Gastrocnemius medialis (tissue), 4 donors: ENCODE measurements around the gene MCU. TPM values are rescaled to one million over a fixed set of nuclear protein-coding genes. Genes with fewer than 3 reads are reported as not detected.

Experiments used
- ATAC-seq, 2 donors: fragments of 150-250 bp; one replicate each; pipeline ENCODE4 v1.9.1; 2016
- DNase-seq, 2 donors: peaks; one replicate each; pipeline ENCODE4 v3.0.0-alpha.2; 2019
- H3K27ac ChIP-seq, 4 donors: fragments of 200-600 bp; sonication (generic); 1 replicate in 1 of 4; 2 replicates in 3 of 4; pipeline ENCODE4 v1.5.1; 2016 to 2018; ENCODE audit warnings: mild to moderate bottlenecking in 2 of 4, moderate library complexity in 1 of 4
- H3K27me3 ChIP-seq, 3 donors: fragments of 200-600 bp; sonication (generic) in 2 of 3; 1 replicate in 1 of 3; 2 replicates in 2 of 3; pipeline versions ENCODE4 v1.5.1 to v1.6.0; 2016 to 2019; ENCODE audit warnings: mild to moderate bottlenecking in 1 of 3, moderate library complexity in 1 of 3
- H3K36me3 ChIP-seq, 2 donors: fragments of 200-600 bp; sonication (generic) in 1 of 2; one replicate each; pipeline ENCODE4 v1.5.1; 2017 to 2018
- H3K4me1 ChIP-seq, 2 donors: fragments of 200-600 bp; sonication (generic) in 1 of 2; one replicate each; pipeline ENCODE4 v1.5.1; 2016 to 2017; ENCODE audit warnings: mild to moderate bottlenecking in 2 of 2
- H3K4me3 ChIP-seq, 4 donors: fragments of 200-600 bp; sonication (generic) in 3 of 4; 1 replicate in 1 of 4; 2 replicates in 3 of 4; pipeline ENCODE4 v1.5.1; 2016 to 2019; ENCODE audit warnings: mild to moderate bottlenecking in 2 of 4
- H3K9me3 ChIP-seq, 3 donors: fragments of 200-600 bp; sonication (generic) in 2 of 3; 1 replicate in 1 of 3; 2 replicates in 2 of 3; pipeline ENCODE4 v1.5.1; 2016 to 2019
- CTCF ChIP-seq, 5 experiments: fragments of 450-650 bp in 3 of 5; fragments of 200-600 bp in 2 of 5; sonication (generic) in 2 of 5; IDR thresholded peaks in 4 of 5; conservative IDR thresholded peaks in 1 of 5; 1 replicate in 4 of 5; 2 replicates in 1 of 5; pipeline ENCODE4 v1.5.1; 2016 to 2019; ENCODE audit warnings: antibody characterized with exemption in 5 of 5, mild to moderate bottlenecking in 3 of 5, moderate library complexity in 3 of 5
- POLR2A ChIP-seq, 2 donors: fragments of 450-650 bp; IDR thresholded peaks; one replicate each; pipeline ENCODE4 v1.6.1; 2017; ENCODE audit warnings: antibody characterized with exemption in 2 of 2, mild to moderate bottlenecking in 2 of 2, moderate library complexity in 2 of 2
- in situ Hi-C, 4 donors: fragments of 200-750 bp; cut with MboI; loops; one replicate each; pipeline versions ENCODE4 v1.15.0 to v1.8.0; 2017; ENCODE audit warnings: low sequenced_read_pairs in 4 of 4
- intact Hi-C: fragments of 100-400 bp; cut with DNase I; formaldehyde crosslinking; loops from one replicate; pipeline ENCODE4 v1.15.1; 2023; ENCODE audit warnings: low total_unique reads
- total RNA-seq, 4 donors: library from RNA; depleted of rRNA; stranded (reverse); fragments of >200 nt; gene quantifications; one replicate each; pipeline versions ENCODE4 v1.1.0 to v1.2.3, GENCODE V29; 2016

MCU gene
- total RNA-seq, 4 donors from 2014 or later = 25.1 to 61.3 (median 49.0) TPM

DNA sequence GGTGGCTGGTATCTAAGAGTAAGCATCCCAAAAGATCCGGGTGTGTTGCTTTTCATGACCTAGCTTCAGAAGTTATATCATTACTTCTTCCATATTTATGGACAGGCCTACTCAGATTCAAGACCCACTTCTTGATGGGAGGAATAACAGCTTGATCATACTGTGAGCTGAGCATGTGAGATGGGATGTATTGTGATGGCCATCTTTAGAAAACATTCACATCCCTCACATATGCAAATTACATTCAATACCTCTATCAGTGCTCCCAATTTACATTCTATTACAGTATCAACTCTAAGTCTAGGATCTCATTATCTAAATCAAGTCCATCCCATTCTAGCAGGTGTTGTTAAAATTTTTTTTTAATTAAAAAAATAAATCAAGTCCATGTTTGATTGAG, 101.8 kb downstream of the MCU start:
- peaks cover 21 to 35% of the 10 kb centered on the region in 2 donors for H3K4me1 ChIP-seq
- in situ Hi-C loops = no loop called here
- no peaks in the 10 kb centered on the region for H3K36me3 ChIP-seq
- peak overlapping the region in 3 of 4 donors; percentile 8 to 48 (median 44) for H3K27ac ChIP-seq
- intact Hi-C loops = no loop called here
- DNase-seq (no peak), ATAC-seq (no peak)
- H3K27me3 ChIP-seq = no peaks in the 10 kb centered on the region
- H3K4me3 ChIP-seq = no peak overlapping the region
- TF ChIP-seq POLR2A (IDR thresholded peaks at IDR 0.05) = no peak
- TF ChIP-seq CTCF (IDR thresholded peaks at IDR 0.05 in 4 of 5, conservative IDR thresholded peaks at IDR 0.05 in 1 of 5) = no peak
- no peaks in the 10 kb centered on the region for H3K9me3 ChIP-seq

DNA sequence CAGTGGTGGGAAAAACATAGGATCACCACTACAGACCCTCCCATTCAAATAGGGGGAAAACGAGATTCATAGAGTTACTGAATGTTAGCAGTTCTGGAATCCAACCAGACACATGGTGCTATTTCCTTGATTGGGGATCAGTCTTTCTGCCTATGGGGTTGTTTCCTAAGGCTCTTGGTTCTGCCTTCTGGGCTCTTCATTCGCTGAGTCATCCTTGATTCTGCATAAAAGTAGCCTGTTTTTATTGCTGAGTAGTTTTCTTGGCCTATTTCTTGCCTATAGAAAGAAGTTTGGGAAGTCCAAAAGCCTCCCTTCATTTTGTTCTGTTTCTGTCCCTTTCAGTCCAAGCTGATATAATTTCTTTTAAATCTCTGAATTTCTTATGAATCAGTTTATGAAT, 102.3 kb downstream of the MCU start:
- peak overlapping the region; percentile 8 to 48 (median 43) for H3K27ac ChIP-seq
- no peaks in the 10 kb centered on the region for H3K9me3 ChIP-seq
- H3K36me3 ChIP-seq = no peaks in the 10 kb centered on the region
- no peak overlapping the region for H3K4me3 ChIP-seq
- no peak for TF ChIP-seq CTCF (IDR thresholded peaks at IDR 0.05 in 4 of 5, conservative IDR thresholded peaks at IDR 0.05 in 1 of 5)
- TF ChIP-seq POLR2A (IDR thresholded peaks at IDR 0.05) = no peak
- ATAC-seq (no peak), DNase-seq (no peak)
- in situ Hi-C loops = no loop called here
- peaks cover 21 to 32% of the 10 kb centered on the region in 2 donors for H3K4me1 ChIP-seq
- no peaks in the 10 kb centered on the region for H3K27me3 ChIP-seq
- intact Hi-C loops = no loop called here

GRCh38 chr10:72796042-72796441, 104.1 kb downstream of the MCU start:
- intact Hi-C loops (no loop called here), in situ Hi-C loops (no loop called here)
- ATAC-seq = no peak
- Histone ChIP-seq H3K27me3 (no peaks in the 10 kb centered on the region), H3K36me3 (no peaks in the 10 kb centered on the region), H3K9me3 (no peaks in the 10 kb centered on the region), H3K4me1 (peaks cover 22 to 23% of the 10 kb centered on the region in 2 donors), H3K27ac (no peak overlapping the region), H3K4me3 (no peak overlapping the region)
- TF ChIP-seq POLR2A (IDR thresholded peaks at IDR 0.05) (no peak), CTCF (IDR thresholded peaks at IDR 0.05 in 4 of 5, conservative IDR thresholded peaks at IDR 0.05 in 1 of 5) (no peak)
- no peak for DNase-seq

- Histone ChIP-seq H3K27me3 (no peaks in the 10 kb centered on the region), H3K27ac (no peak overlapping the region), H3K36me3 (no peaks in the 10 kb centered on the region), H3K4me1 (peaks cover 20 to 21% of the 10 kb centered on the region in 2 donors), H3K9me3 (no peaks in the 10 kb centered on the region), H3K4me3 (no peak overlapping the region)
- ATAC-seq (no peak), DNase-seq (no peak)
- TF ChIP-seq CTCF (IDR thresholded peaks at IDR 0.05 in 4 of 5, conservative IDR thresholded peaks at IDR 0.05 in 1 of 5) = no peak
- no peak for TF ChIP-seq POLR2A (IDR thresholded peaks at IDR 0.05)
- in situ Hi-C loops (no loop called here), intact Hi-C loops (no loop called here)
Observed at GRCh38 chr10:72796538-72796937, 104.6 kb downstream of the MCU start.
